CD8-positive, alpha-beta memory T cell (primary cell): ENCODE results near the gene PPP4R1. TPM values are rescaled to one million over a fixed set of nuclear protein-coding genes. Genes with fewer than 3 reads are reported as not detected.

Experiments
- CTCF ChIA-PET: fragments of 350-600 bp; sonication (Branson Sonifier 250); formaldehyde crosslinking; loops from one replicate; lab custom pipeline; 2021; ENCODE audit warnings: antibody characterized with exemption; lab: Charles Lee
- POLR2A ChIA-PET: fragments of 350-600 bp; sonication (Branson Sonifier 250); formaldehyde crosslinking; loops from one replicate; lab custom pipeline; 2021; ENCODE audit warnings: antibody characterized with exemption; lab: Charles Lee
- DNase-seq, 5 donors: peaks; one replicate each; pipeline versions ENCODE4 v3.0.0 to v3.0.0-alpha.2; 2020 to 2022; ENCODE audit warnings: mixed read lengths in 1 of 5
- H3K27ac ChIP-seq: one replicate; pipeline ENCODE4 v1.7.0; 2013; ENCODE audit warnings: low read depth, mild to moderate bottlenecking, low read length, moderate library complexity
- H3K27me3 ChIP-seq: 2 replicates; pipeline ENCODE4 v1.7.0; 2013; ENCODE audit warnings: low read length, mild to moderate bottlenecking; ENCODE audit not compliant: insufficient read depth, poor library complexity, severe bottlenecking
- H3K36me3 ChIP-seq: 2 replicates; pipeline ENCODE4 v1.7.0; 2013; ENCODE audit warnings: mild to moderate bottlenecking, low read length, moderate library complexity; ENCODE audit not compliant: insufficient read depth
- H3K4me1 ChIP-seq: 2 replicates; pipeline ENCODE4 v1.7.0; 2013; ENCODE audit warnings: mild to moderate bottlenecking, low read length, moderate library complexity; ENCODE audit not compliant: insufficient read depth
- H3K4me3 ChIP-seq: 2 replicates; pipeline ENCODE4 v1.7.0; 2013; ENCODE audit warnings: mild to moderate bottlenecking, low read length
- H3K9me3 ChIP-seq: 2 replicates; pipeline ENCODE4 v1.7.0; 2013; ENCODE audit warnings: mild to moderate bottlenecking, low read length
- H3K27ac Mint-ChIP-seq, 8 donors: one replicate each; pipeline ENCODE4 v1.8.0; 2020 to 2021; ENCODE audit warnings: mixed read lengths in 8 of 8, mild to moderate bottlenecking in 6 of 8, inconsistent platforms in 3 of 8, moderate library complexity in 3 of 8
- H3K27me3 Mint-ChIP-seq, 2 donors: one replicate each; pipeline ENCODE4 v1.8.0; 2020 to 2021; ENCODE audit warnings: mixed read lengths in 2 of 2, mild to moderate bottlenecking in 1 of 2, moderate library complexity in 1 of 2
- H3K36me3 Mint-ChIP-seq, 3 donors: one replicate each; pipeline ENCODE4 v1.8.0; 2020 to 2021; ENCODE audit warnings: mixed read lengths in 3 of 3, inconsistent platforms in 1 of 3, mild to moderate bottlenecking in 1 of 3
- H3K4me1 Mint-ChIP-seq, 3 donors: one replicate each; pipeline ENCODE4 v1.8.0; 2020 to 2021; ENCODE audit warnings: mixed read lengths in 3 of 3, inconsistent platforms in 1 of 3, mild to moderate bottlenecking in 1 of 3
- H3K4me3 Mint-ChIP-seq, 7 donors: one replicate each; pipeline ENCODE4 v1.8.0; 2020 to 2021; ENCODE audit warnings: mixed read lengths in 7 of 7, mild to moderate bottlenecking in 6 of 7, moderate library complexity in 4 of 7, inconsistent platforms in 2 of 7
- H3K9me3 Mint-ChIP-seq, 5 donors: one replicate each; pipeline ENCODE4 v1.8.0; 2020 to 2022; ENCODE audit warnings: mixed read lengths in 5 of 5, mild to moderate bottlenecking in 3 of 5, moderate library complexity in 2 of 5, inconsistent platforms in 1 of 5
- polyA plus RNA-seq: library from polyadenylated mRNA; unstranded; fragments of 300-500 nt; fragmentation: Illumina TruSeq; gene quantifications from one replicate; pipeline ENCODE4 v1.2.3, GENCODE V29; 2021
- total RNA-seq, 2 experiments: library from RNA; stranded (reverse); gene quantifications; one replicate each; pipeline ENCODE4 v1.2.3, GENCODE V29; 2021

The PPP4R1 gene
- total and polyA plus RNA-seq, 3 experiments from 2014 or later: 17.2 to 59.9 (median 58.4) TPM

- Mint-ChIP-seq H3K9me3 (no peaks in the 10 kb centered on the region), H3K4me1 (peaks cover 10 to 26% (median 11%) of the 10 kb centered on the region in 3 donors), H3K4me3 (peak overlapping the region in 1 of 7 donors; percentile 37), H3K36me3 (peaks cover 0 to 3% (median 0%) of the 10 kb centered on the region in 3 donors), H3K27ac (peak overlapping the region in 4 of 8 donors; percentile 0 to 58 (median 34)), H3K27me3 (no peaks in the 10 kb centered on the region)
- H3K4me1 ChIP-seq: peaks cover 5% of the 10 kb centered on the region
- no peak overlapping the region for H3K4me3 ChIP-seq
- no peaks in the 10 kb centered on the region for H3K27me3 ChIP-seq
- no peaks in the 10 kb centered on the region for H3K9me3 ChIP-seq
- DNase-seq: no peak
- ChIA-PET POLR2A (interaction anchor here (0.6 to 0.7 kb wide), 2 partner anchors 32 to 114 kb away, joined by 3 to 9 read pairs; no protein-coding TSS in a partner anchor), CTCF (interaction anchor here (0.9 kb wide), 1 partner anchor 40 kb away, joined by 3 read pairs; no protein-coding TSS in a partner anchor)
- H3K36me3 ChIP-seq: no peaks in the 10 kb centered on the region
- H3K27ac ChIP-seq: no peak overlapping the region
These were observed 5.2 kb upstream of the PPP4R1 start for GRCh38 chr18:9619545-9619944.

- H3K4me3 Mint-ChIP-seq: peak overlapping the region in 1 of 7 donors; percentile 37
- peaks cover 0 to 3% (median 0%) of the 10 kb centered on the region in 3 donors for H3K36me3 Mint-ChIP-seq
- H3K4me1 Mint-ChIP-seq: peaks cover 10 to 26% (median 11%) of the 10 kb centered on the region in 3 donors
- Histone ChIP-seq H3K27ac (no peak overlapping the region), H3K9me3 (no peaks in the 10 kb centered on the region), H3K4me1 (peaks cover 5% of the 10 kb centered on the region), H3K27me3 (no peaks in the 10 kb centered on the region), H3K4me3 (no peak overlapping the region), H3K36me3 (no peaks in the 10 kb centered on the region)
- H3K9me3 Mint-ChIP-seq: no peaks in the 10 kb centered on the region
- CTCF ChIA-PET: interaction anchor here (0.9 kb wide), 1 partner anchor 39 kb away, joined by 3 read pairs; no protein-coding TSS in a partner anchor
- POLR2A ChIA-PET: no interaction called here
- DNase-seq: no peak
- H3K27ac Mint-ChIP-seq: peak overlapping the region in 1 of 8 donors; percentile 58
- H3K27me3 Mint-ChIP-seq: no peaks in the 10 kb centered on the region
These were observed 4.7 kb upstream of the PPP4R1 start for GRCh38 chr18:9619056-9619455.

DNA sequence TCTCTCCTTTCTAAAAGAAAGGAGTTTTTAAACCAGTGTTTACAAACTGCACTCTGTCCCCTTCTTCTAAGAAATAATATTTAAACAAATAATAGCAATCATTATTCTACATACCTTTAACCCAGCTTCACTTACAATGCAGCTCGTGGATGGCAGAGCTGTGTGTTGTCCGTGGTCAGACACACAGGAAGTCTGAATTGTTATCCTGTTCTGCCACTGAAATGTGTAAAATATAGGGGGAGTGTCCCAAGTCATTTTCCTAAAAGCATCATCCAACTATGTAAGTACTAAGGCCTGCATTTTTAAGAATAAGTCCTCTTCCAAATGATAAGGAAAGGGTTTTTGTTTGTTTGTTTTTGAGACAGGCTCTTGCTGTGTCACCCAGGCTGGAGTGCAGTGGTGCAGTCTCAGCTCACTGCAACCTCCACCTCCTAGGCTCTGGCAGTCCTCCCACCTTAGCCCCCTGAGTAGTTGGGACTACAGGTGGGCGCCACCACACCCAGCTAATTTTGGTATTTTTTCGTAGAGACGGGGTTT is 2.7 kb upstream of the PPP4R1 start:
- no peak overlapping the region for H3K4me3 ChIP-seq
- no peaks in the 10 kb centered on the region for H3K9me3 ChIP-seq
- peaks cover 0 to 8% (median under 1%) of the 10 kb centered on the region in 3 donors for H3K36me3 Mint-ChIP-seq
- peaks cover 26 to 42% (median 28%) of the 10 kb centered on the region in 3 donors for H3K4me1 Mint-ChIP-seq
- H3K27ac Mint-ChIP-seq: peak overlapping the region in 3 of 8 donors; percentile 3 to 59 (median 3)
- CTCF ChIA-PET: no interaction called here
- no peaks in the 10 kb centered on the region for H3K27me3 Mint-ChIP-seq
- H3K4me3 Mint-ChIP-seq: peak overlapping the region in 1 of 7 donors; percentile 93
- H3K9me3 Mint-ChIP-seq: no peaks in the 10 kb centered on the region
- no peak overlapping the region for H3K27ac ChIP-seq
- DNase-seq: no peak
- no peaks in the 10 kb centered on the region for H3K27me3 ChIP-seq
- H3K4me1 ChIP-seq: peaks cover 15% of the 10 kb centered on the region
- POLR2A ChIA-PET: no interaction called here
- H3K36me3 ChIP-seq: no peaks in the 10 kb centered on the region

DNA sequence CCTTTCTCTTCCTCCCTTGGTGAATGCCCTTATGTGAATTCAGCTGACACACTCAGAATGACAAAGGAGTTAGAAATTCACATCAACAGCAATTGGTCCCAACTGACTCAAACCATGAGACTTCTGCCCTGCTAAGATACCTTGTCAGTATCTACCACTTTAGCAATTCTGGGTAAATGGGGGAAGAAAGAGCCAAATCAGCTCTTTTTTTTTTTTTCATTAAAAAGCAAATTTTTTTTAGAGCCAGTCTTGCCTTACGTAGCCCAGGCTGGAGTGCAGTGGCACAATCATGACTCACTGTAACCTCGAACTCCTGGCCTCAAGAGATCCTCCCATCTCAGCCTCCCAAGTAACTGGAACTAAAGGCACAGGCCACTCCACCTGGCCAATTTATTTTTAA is 1.7 kb upstream of the PPP4R1 start:
- Mint-ChIP-seq H3K9me3 (no peaks in the 10 kb centered on the region), H3K36me3 (peaks cover 0 to 14% (median 4%) of the 10 kb centered on the region in 3 donors), H3K4me1 (peaks cover 32 to 50% (median 35%) of the 10 kb centered on the region in 3 donors), H3K27ac (peak overlapping the region in 4 of 8 donors; percentile 29 to 91 (median 64)), H3K4me3 (peak overlapping the region in 4 of 7 donors; percentile 32 to 93 (median 84)), H3K27me3 (no peaks in the 10 kb centered on the region)
- Histone ChIP-seq H3K36me3 (peaks cover 3% of the 10 kb centered on the region), H3K27me3 (no peaks in the 10 kb centered on the region), H3K27ac (no peak overlapping the region), H3K9me3 (no peaks in the 10 kb centered on the region), H3K4me3 (no peak overlapping the region), H3K4me1 (peaks cover 15% of the 10 kb centered on the region)
- no peak for DNase-seq
- POLR2A ChIA-PET: no interaction called here
- CTCF ChIA-PET: interaction anchor here (1.5 kb wide), 1 partner anchor 17 kb away, joined by 3 read pairs; no protein-coding TSS in a partner anchor

DNA sequence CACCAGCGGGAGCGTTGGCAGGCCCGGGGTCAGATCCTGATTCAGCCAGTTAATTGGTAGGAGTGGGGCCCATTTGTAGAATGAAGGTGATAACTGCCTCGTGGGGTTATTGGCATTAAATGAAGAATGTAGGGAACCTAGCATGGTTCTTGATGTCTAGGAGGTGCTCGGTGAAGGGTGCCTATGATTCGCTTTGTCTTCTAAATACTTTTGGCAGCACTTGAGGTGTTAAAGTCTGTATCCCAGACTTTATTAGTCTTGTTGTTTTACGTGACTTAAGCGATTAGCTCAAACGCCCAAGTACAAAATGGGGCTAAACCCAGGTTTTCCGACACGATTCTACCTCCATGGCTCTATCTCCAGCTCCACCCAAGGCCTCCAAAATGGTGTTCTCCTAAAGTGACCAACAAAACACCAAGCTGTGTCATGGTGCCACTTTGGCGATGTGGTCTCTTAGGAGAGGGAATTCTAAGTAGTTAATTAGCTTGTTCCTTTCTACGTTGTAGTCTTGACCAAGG is 980 bp upstream of the PPP4R1 start:
- Histone ChIP-seq H3K27ac (peak overlapping the region; percentile 24), H3K27me3 (no peaks in the 10 kb centered on the region), H3K4me3 (peak overlapping the region; percentile 56), H3K4me1 (peaks cover 15% of the 10 kb centered on the region), H3K36me3 (peaks cover 3% of the 10 kb centered on the region), H3K9me3 (no peaks in the 10 kb centered on the region)
- CTCF ChIA-PET: interaction anchor here (1.5 kb wide), 1 partner anchor 17 kb away, joined by 3 read pairs; no protein-coding TSS in a partner anchor
- Mint-ChIP-seq H3K9me3 (no peaks in the 10 kb centered on the region), H3K27ac (peak overlapping the region; percentile 72 to 99 (median 88)), H3K4me3 (peak overlapping the region; percentile 80 to 93 (median 84)), H3K27me3 (no peaks in the 10 kb centered on the region), H3K36me3 (peaks cover 0 to 18% (median 5%) of the 10 kb centered on the region in 3 donors), H3K4me1 (peaks cover 34 to 55% (median 39%) of the 10 kb centered on the region in 3 donors)
- DNase-seq: no peak
- POLR2A ChIA-PET: no interaction called here

GRCh38 chr18:9613550-9614400 is 584 bp downstream of the PPP4R1 start:
- Mint-ChIP-seq H3K27ac (peak overlapping the region; percentile 84 to 99 (median 95)), H3K36me3 (peaks cover 0 to 18% (median 5%) of the 10 kb centered on the region in 3 donors), H3K27me3 (no peaks in the 10 kb centered on the region), H3K4me3 (peak overlapping the region; percentile 89 to 99 (median 95)), H3K9me3 (no peaks in the 10 kb centered on the region), H3K4me1 (peaks cover 39 to 55% (median 48%) of the 10 kb centered on the region in 3 donors)
- peak; percentile 29 to 57 (median 34) for DNase-seq
- H3K27me3 ChIP-seq: no peaks in the 10 kb centered on the region
- ChIA-PET CTCF (no interaction called here), POLR2A (no interaction called here)
- no peaks in the 10 kb centered on the region for H3K9me3 ChIP-seq
- peak overlapping the region; percentile 76 for H3K27ac ChIP-seq
- peaks cover 15% of the 10 kb centered on the region for H3K4me1 ChIP-seq
- H3K4me3 ChIP-seq: peak overlapping the region; percentile 72
- peaks cover 3% of the 10 kb centered on the region for H3K36me3 ChIP-seq

GRCh38 chr18:9612977-9613376 is 1.4 kb downstream of the PPP4R1 start:
- Mint-ChIP-seq H3K27ac (peak overlapping the region; percentile 84 to 98 (median 94)), H3K4me3 (peak overlapping the region; percentile 89 to 99 (median 95)), H3K9me3 (no peaks in the 10 kb centered on the region), H3K36me3 (peaks cover 0 to 19% (median 6%) of the 10 kb centered on the region in 3 donors), H3K27me3 (no peaks in the 10 kb centered on the region), H3K4me1 (peaks cover 47 to 63% (median 56%) of the 10 kb centered on the region in 3 donors)
- Histone ChIP-seq H3K36me3 (peaks cover 3% of the 10 kb centered on the region), H3K9me3 (no peaks in the 10 kb centered on the region), H3K4me3 (no peak overlapping the region), H3K27ac (peak overlapping the region; percentile 76), H3K27me3 (no peaks in the 10 kb centered on the region), H3K4me1 (peaks cover 15% of the 10 kb centered on the region)
- DNase-seq: no peak
- ChIA-PET POLR2A (no interaction called here), CTCF (interaction anchor here (1.3 to 1.6 kb wide), 2 partner anchors 38 to 61 kb away, joined by 5 read pairs; no protein-coding TSS in a partner anchor)
